CD4-positive, alpha-beta memory T cell (primary cell): ENCODE results near the gene LASP1. TPM values are rescaled to one million over a fixed set of nuclear protein-coding genes. Genes with fewer than 3 reads are reported as not detected.

Source experiments
- CTCF ChIA-PET: fragments of 350-600 bp; sonication (Branson Sonifier 250); formaldehyde crosslinking; loops from one replicate; lab custom pipeline; 2021; ENCODE audit warnings: inconsistent platforms; ENCODE audit not compliant: partially characterized antibody; lab: Charles Lee
- POLR2A ChIA-PET: fragments of 350-600 bp; sonication (Branson Sonifier 250); formaldehyde crosslinking; loops from one replicate; lab custom pipeline; 2021; ENCODE audit not compliant: partially characterized antibody; lab: Charles Lee
- DNase-seq, 5 donors: peaks; one replicate each; pipeline versions ENCODE4 v3.0.0 to v3.0.0-alpha.2; 2020 to 2022; ENCODE audit warnings: mixed read lengths in 1 of 5
- H3K27ac ChIP-seq: one replicate; pipeline ENCODE4 v1.7.0; 2013; ENCODE audit warnings: low read depth, low read length
- H3K27me3 ChIP-seq: 2 replicates; pipeline ENCODE4 v1.7.0; 2013; ENCODE audit warnings: mild to moderate bottlenecking, low read length, moderate library complexity; ENCODE audit not compliant: insufficient read depth
- H3K36me3 ChIP-seq: 2 replicates; pipeline ENCODE4 v1.7.0; 2013; ENCODE audit warnings: mild to moderate bottlenecking, low read length, moderate library complexity; ENCODE audit not compliant: insufficient read depth
- H3K4me1 ChIP-seq: 2 replicates; pipeline ENCODE4 v1.7.0; 2013; ENCODE audit warnings: mild to moderate bottlenecking, low read length, moderate library complexity; ENCODE audit not compliant: insufficient read depth
- H3K4me3 ChIP-seq, 2 donors: one replicate each; pipeline ENCODE4 v1.7.0; 2013; ENCODE audit warnings: low read length in 2 of 2, mild to moderate bottlenecking in 1 of 2
- H3K9me3 ChIP-seq, 2 donors: one replicate each; pipeline ENCODE4 v1.7.0; 2013; ENCODE audit warnings: low read length in 2 of 2, control low read depth in 1 of 2; ENCODE audit not compliant: control insufficient read depth in 1 of 2
- H3K27ac Mint-ChIP-seq, 7 donors: one replicate each; pipeline ENCODE4 v1.8.0; 2020 to 2021; ENCODE audit warnings: mixed read lengths in 7 of 7, mild to moderate bottlenecking in 6 of 7, inconsistent platforms in 3 of 7, moderate library complexity in 3 of 7
- H3K27me3 Mint-ChIP-seq, 2 donors: one replicate each; pipeline ENCODE4 v1.8.0; 2020 to 2021; ENCODE audit warnings: mixed read lengths in 2 of 2
- H3K36me3 Mint-ChIP-seq, 2 donors: one replicate each; pipeline ENCODE4 v1.8.0; 2020 to 2021; ENCODE audit warnings: mixed read lengths in 2 of 2, inconsistent platforms in 1 of 2, mild to moderate bottlenecking in 1 of 2
- H3K4me1 Mint-ChIP-seq, 4 donors: one replicate each; pipeline ENCODE4 v1.8.0; 2020 to 2021; ENCODE audit warnings: mixed read lengths in 4 of 4, mild to moderate bottlenecking in 1 of 4
- H3K4me3 Mint-ChIP-seq, 8 donors: one replicate each; pipeline ENCODE4 v1.8.0; 2020 to 2021; ENCODE audit warnings: mixed read lengths in 8 of 8, mild to moderate bottlenecking in 7 of 8, moderate library complexity in 6 of 8, inconsistent platforms in 3 of 8
- H3K9me3 Mint-ChIP-seq, 8 donors: one replicate each; pipeline ENCODE4 v1.8.0; 2020 to 2021; ENCODE audit warnings: mixed read lengths in 8 of 8, mild to moderate bottlenecking in 5 of 8, inconsistent platforms in 3 of 8, moderate library complexity in 1 of 8
- intact Hi-C: fragments of 100-400 bp; cut with micrococcal nuclease; formaldehyde crosslinking; loops from one replicate; pipeline ENCODE4 v1.15.1; 2023
- polyA plus RNA-seq, 2 donors: library from polyadenylated mRNA; unstranded; fragments of 300-500 nt; fragmentation: Illumina TruSeq; gene quantifications; one replicate each; pipeline ENCODE4 v1.2.3, GENCODE V29; 2021
- total RNA-seq, 2 experiments: library from RNA; stranded (reverse); gene quantifications; one replicate each; pipeline ENCODE4 v1.2.3, GENCODE V29; 2021

LASP1 gene
- total and polyA plus RNA-seq, 4 experiments from 2014 or later, result 32.1 to 122 (median 92.9) TPM

DNA sequence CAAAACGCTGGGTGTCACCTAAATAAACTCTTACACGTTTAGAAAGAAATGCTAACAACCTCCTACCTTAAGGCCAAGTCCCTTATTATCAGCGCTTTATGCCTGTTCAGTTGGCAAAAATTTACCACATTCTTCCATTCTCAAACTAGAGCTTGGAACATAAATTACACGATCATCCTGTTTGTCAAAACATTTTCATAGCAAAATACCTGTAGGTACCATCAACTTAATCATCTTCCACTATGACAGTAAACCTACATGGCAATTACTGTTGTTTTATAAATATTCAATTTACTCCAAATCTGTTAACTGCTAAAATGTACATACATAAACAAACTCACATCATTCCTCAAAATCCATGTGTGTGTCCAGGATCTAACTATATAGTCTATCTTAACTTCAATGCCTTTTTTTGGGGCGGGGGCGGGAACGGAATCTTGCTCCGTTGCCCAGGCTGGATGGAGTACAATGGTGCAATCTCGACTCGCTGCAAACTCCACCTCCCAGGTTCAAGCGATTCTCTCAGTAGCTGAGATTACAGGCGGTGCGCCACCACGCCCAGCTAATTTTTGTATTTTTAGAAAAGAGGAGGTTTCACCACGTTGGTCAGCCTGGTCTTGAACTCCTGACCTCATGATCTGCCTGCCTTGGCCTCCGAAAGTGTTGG is 20.8 kb upstream of the LASP1 start:
- POLR2A ChIA-PET, result interaction anchor here (1.2 to 2.1 kb wide), 4 partner anchors 20 to 97 kb away, joined by 3 to 11 read pairs (median 3); partner anchors contain the start of genes CWC25 and LASP1
- Histone ChIP-seq H3K4me3 (no peak overlapping the region), H3K4me1 (peaks cover 27% of the 10 kb centered on the region), H3K27me3 (no peaks in the 10 kb centered on the region), H3K36me3 (peaks cover 41% of the 10 kb centered on the region), H3K9me3 (no peaks in the 10 kb centered on the region), H3K27ac (no peak overlapping the region)
- intact Hi-C loops, result no loop called here
- peak overlapping the region in 1 of 7 donors; percentile 32 for H3K27ac Mint-ChIP-seq
- no peaks in the 10 kb centered on the region for H3K27me3 Mint-ChIP-seq
- no peak overlapping the region for H3K4me3 Mint-ChIP-seq
- CTCF ChIA-PET, result no interaction called here
- peaks cover 39 to 61% of the 10 kb centered on the region in 2 donors for H3K36me3 Mint-ChIP-seq
- no peak for DNase-seq
- peaks cover 0 to 6% (median 0%) of the 10 kb centered on the region in 8 donors for H3K9me3 Mint-ChIP-seq
- peaks cover 27 to 39% (median 34%) of the 10 kb centered on the region in 4 donors for H3K4me1 Mint-ChIP-seq

DNA sequence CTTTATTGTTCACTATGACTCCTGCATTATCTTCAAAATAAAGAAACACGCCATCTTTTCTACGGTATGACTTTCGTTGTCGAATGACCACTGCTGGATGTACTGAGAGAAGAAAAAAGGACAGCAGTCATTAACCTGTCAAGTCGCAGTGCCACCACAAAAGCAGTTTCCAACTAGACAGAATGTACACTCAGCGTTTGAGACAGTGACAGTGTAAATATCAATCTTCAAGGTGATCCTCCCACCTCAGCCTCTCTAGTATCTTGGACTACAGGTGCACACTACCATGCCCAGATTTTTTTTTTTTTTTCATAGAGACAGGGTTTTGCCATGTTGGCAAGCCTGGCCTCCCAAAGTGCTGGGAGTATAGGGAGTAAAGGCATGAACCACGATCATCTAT is 19.5 kb upstream of the LASP1 start:
- Mint-ChIP-seq H3K4me3 (peak overlapping the region in 2 of 8 donors; percentile 23 to 33), H3K36me3 (peaks cover 39 to 61% of the 10 kb centered on the region in 2 donors), H3K4me1 (peaks cover 30 to 45% (median 37%) of the 10 kb centered on the region in 4 donors), H3K27ac (peak overlapping the region; percentile 11 to 99 (median 67)), H3K9me3 (peaks cover 0 to 6% (median 0%) of the 10 kb centered on the region in 8 donors), H3K27me3 (no peaks in the 10 kb centered on the region)
- intact Hi-C loops, result loop anchor here (5.0 kb wide), 2 partner anchors 98 to 302 kb away; partner anchors contain the start of genes PLXDC1 and PSMB3
- Histone ChIP-seq H3K4me3 (no peak overlapping the region), H3K9me3 (no peaks in the 10 kb centered on the region), H3K36me3 (peaks cover 41% of the 10 kb centered on the region), H3K27me3 (no peaks in the 10 kb centered on the region), H3K4me1 (peaks cover 34% of the 10 kb centered on the region), H3K27ac (no peak overlapping the region)
- ChIA-PET CTCF (interaction anchor here (0.6 kb wide), 1 partner anchor 382 kb away, joined by 4 read pairs; no protein-coding TSS in a partner anchor), POLR2A (interaction anchor here (1.3 to 5.4 kb wide), 3 partner anchors 9 to 26 kb away, joined by 3 to 229 read pairs (median 90); partner anchors contain the start of genes CWC25 and LASP1)
- DNase-seq, result no peak

DNA sequence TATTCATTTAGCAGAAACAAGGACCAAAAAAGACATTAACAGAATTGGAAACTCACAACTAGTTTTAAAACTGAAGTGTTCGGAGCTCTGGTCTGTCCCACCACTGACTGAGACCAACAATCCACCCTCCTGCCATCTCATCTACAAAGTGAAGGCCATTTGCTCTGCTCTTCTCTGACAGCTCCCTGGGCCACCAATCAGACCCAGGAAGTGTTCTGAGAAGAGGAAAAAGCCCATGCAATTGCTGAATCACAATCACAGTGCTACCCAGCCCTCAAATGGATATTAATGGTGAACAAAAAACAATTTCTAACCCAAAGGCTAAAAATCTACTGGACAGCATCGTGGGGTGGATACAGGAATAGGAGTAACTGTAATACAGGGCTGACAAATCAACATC is 18.4 kb upstream of the LASP1 start:
- H3K27me3 Mint-ChIP-seq, result no peaks in the 10 kb centered on the region
- DNase-seq, result no peak
- peak overlapping the region; percentile 88 to 100 (median 99) for H3K27ac Mint-ChIP-seq
- POLR2A ChIA-PET, result interaction anchor here (0.7 to 5.4 kb wide), 8 partner anchors 10 to 302 kb away, joined by 3 to 229 read pairs (median 4); partner anchors contain the start of genes CWC25, LASP1 and MLLT6
- H3K9me3 Mint-ChIP-seq, result peaks cover 0 to 6% (median 0%) of the 10 kb centered on the region in 8 donors
- CTCF ChIA-PET, result no interaction called here
- intact Hi-C loops, result loop anchor here (5.0 kb wide), 2 partner anchors 99 to 301 kb away; partner anchors contain the start of genes PLXDC1 and PSMB3
- Histone ChIP-seq H3K27ac (peak overlapping the region; percentile 87), H3K27me3 (no peaks in the 10 kb centered on the region), H3K4me3 (peak overlapping the region in 1 of 2 donors; percentile 81), H3K36me3 (peaks cover 41% of the 10 kb centered on the region), H3K4me1 (peaks cover 34% of the 10 kb centered on the region), H3K9me3 (no peaks in the 10 kb centered on the region)
- H3K4me3 Mint-ChIP-seq, result peak overlapping the region; percentile 88 to 97 (median 95)
- H3K36me3 Mint-ChIP-seq, result peaks cover 39 to 61% of the 10 kb centered on the region in 2 donors
- H3K4me1 Mint-ChIP-seq, result peaks cover 30 to 45% (median 37%) of the 10 kb centered on the region in 4 donors

DNA sequence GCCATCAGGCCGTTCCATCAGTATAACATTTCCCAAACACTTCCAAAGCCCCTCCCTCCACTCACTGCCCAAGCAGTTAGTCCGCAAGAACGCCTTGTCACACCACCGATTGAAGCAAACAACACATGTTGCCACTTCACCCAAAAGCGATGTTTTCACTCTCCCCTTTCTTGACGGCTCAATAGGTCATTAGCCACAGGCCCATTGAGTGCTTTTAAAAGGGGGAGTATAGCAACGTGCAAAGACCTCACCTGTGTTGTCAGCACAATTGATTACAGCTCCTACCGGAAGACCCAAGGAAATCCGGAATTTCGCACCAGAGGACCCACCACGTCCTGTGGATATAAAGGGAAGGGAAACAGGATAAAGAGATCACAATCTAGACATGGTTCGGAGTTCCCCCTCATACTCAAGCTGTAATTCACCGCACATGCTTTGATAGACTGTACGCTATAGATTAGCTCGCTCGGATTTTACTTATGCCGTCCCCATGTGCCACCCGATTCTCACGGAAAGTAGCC is 17.0 kb upstream of the LASP1 start:
- ChIA-PET POLR2A (interaction anchor here (0.6 to 5.4 kb wide), 20 partner anchors 11 to 347 kb away, joined by 3 to 229 read pairs (median 8); partner anchors contain the start of genes CWC25, FBXO47, LASP1 and LASP1NB), CTCF (interaction anchor here (0.7 to 2.6 kb wide), 3 partner anchors 16 to 300 kb away, joined by 3 to 40 read pairs (median 10); partner anchors contain the start of genes LASP1 and LASP1NB)
- Histone ChIP-seq H3K36me3 (peaks cover 38% of the 10 kb centered on the region), H3K4me3 (peak overlapping the region; percentile 75 to 81), H3K4me1 (peaks cover 34% of the 10 kb centered on the region), H3K27ac (peak overlapping the region; percentile 87), H3K27me3 (no peaks in the 10 kb centered on the region), H3K9me3 (no peaks in the 10 kb centered on the region)
- peaks cover 39 to 56% of the 10 kb centered on the region in 2 donors for H3K36me3 Mint-ChIP-seq
- H3K27ac Mint-ChIP-seq, result peak overlapping the region; percentile 97 to 100 (median 99)
- no peaks in the 10 kb centered on the region for H3K27me3 Mint-ChIP-seq
- intact Hi-C loops, result loop anchor here (1.0 to 5.0 kb wide), 6 partner anchors 16 to 299 kb away; partner anchors contain the start of genes CWC25, PIP4K2B, PLXDC1 and PSMB3
- H3K4me1 Mint-ChIP-seq, result peaks cover 30 to 45% (median 37%) of the 10 kb centered on the region in 4 donors
- H3K9me3 Mint-ChIP-seq, result peaks cover 0 to 6% (median 0%) of the 10 kb centered on the region in 8 donors
- H3K4me3 Mint-ChIP-seq, result peak overlapping the region; percentile 88 to 97 (median 95)
- peak in 1 of 5 donors; percentile 72 for DNase-seq

DNA sequence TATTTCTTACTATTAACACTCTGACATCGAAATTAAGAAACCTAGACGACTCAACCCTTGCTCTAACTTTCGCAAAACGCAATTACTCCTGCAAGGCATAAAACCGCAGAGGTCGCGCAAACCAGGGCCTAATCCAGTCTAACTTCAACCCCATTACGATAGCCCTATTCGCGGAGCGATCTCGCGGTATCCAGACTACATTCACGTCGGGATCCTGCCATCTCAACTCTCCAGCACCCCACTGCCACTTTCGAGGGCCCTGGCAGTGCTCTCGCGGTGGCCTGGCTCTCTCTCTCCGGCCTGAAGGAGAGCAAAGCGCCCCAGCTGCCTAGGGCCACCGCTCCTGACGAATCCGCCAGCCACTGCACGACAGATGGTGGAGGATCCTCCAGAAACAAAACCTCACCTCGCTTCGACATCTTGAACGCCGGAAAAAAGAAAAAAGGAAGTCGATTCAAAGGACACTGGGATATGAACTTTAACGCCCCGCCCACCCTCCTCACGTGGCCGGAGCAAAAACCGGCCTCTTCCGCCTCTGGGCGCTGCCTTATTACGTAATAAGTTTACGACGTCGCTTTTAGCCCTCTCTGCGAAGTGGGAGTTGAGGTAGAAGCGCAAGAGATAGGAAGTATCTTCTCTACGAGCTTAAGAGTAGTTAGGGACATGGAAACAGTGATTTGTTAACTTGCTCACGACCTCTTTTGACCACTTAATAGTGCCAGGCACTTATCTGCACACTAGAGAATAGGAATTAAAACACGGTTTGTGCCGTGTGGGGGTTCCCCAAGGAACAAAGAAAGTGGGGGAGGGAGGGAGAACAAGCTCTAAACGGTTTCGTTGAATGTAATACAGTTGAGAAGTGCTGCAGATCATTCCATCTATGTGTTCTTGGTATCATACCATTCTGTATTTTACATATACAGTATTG is 16.3 kb upstream of the LASP1 start, which contains the start of gene RPL23:
TSS of gene RPL23 (minus strand) at position 430 of the 928 bp plus-strand sequence. CDS start at position 419, 11 bp downstream.
- intact Hi-C loops, result loop anchor here (1.0 to 5.0 kb wide), 6 partner anchors 16 to 299 kb away; partner anchors contain the start of genes CWC25, PIP4K2B, PLXDC1 and PSMB3
- Mint-ChIP-seq H3K4me1 (peaks cover 30 to 45% (median 37%) of the 10 kb centered on the region in 4 donors), H3K27me3 (no peaks in the 10 kb centered on the region), H3K27ac (peak within 1 kb of the TSS; percentile 97 to 100 (median 99)), H3K9me3 (peaks cover 0 to 6% (median 0%) of the 10 kb centered on the region in 8 donors), H3K36me3 (peaks cover 39 to 50% of the 10 kb centered on the region in 2 donors), H3K4me3 (peak within 1 kb of the TSS; percentile 88 to 97 (median 95))
- peak; percentile 90 to 94 (median 92) for DNase-seq
- POLR2A ChIA-PET, result interaction anchor here (0.6 to 5.4 kb wide), 37 partner anchors 11 to 609 kb away, joined by 3 to 229 read pairs (median 6); partner anchors contain the start of genes CWC25, FBXO47, LASP1 and LASP1NB
- Histone ChIP-seq H3K9me3 (no peaks in the 10 kb centered on the region), H3K36me3 (peaks cover 31% of the 10 kb centered on the region), H3K27ac (peak within 1 kb of the TSS; percentile 87), H3K4me1 (peaks cover 34% of the 10 kb centered on the region), H3K27me3 (no peaks in the 10 kb centered on the region), H3K4me3 (peak within 1 kb of the TSS; percentile 75 to 81)
- CTCF ChIA-PET, result interaction anchor here (0.7 to 2.6 kb wide), 13 partner anchors 11 to 391 kb away, joined by 3 to 40 read pairs (median 4); partner anchors contain the start of genes CWC25, LASP1 and LASP1NB
